ENCODE measurements around the gene KIAA1217. TPM values are rescaled to one million over a fixed set of nuclear protein-coding genes. Genes with fewer than 3 reads are reported as not detected.

The KIAA1217 gene
- total and polyA plus RNA-seq, 2 of the 8 experiments (the other 6 are each of a cell fraction or from before 2014, with no cell fraction given), result 4.5 to 15.6 TPM

GRCh38 chr10:24383681-24384106 is 174.8 kb downstream of the KIAA1217 start (continued):
- TF ChIP-seq SIX5 (IDR thresholded peaks at IDR 0.05; ENCODE audit: low read depth, low read length), result no peak
- no peak for TF ChIP-seq SIRT6 (IDR thresholded peaks at IDR 0.05; ENCODE audit: low read length)
- TF ChIP-seq HDAC2 (IDR thresholded peaks at IDR 0.05; ENCODE audit: borderline replicate concordance in 1 of 2, low read depth in 2 of 2, low read length in 2 of 2), result no peak
- TF ChIP-seq KDM4A (IDR thresholded peaks at IDR 0.05; ENCODE audit: low read depth, low read length, severe bottlenecking), result no peak
- no peak for TF ChIP-seq EGR1 (IDR thresholded peaks at IDR 0.05; ENCODE audit: borderline replicate concordance, low read depth, low read length)
- TF ChIP-seq POU5F1 (IDR thresholded peaks at IDR 0.05; ENCODE audit: low read depth, low read length), result no peak
- no peak for TF ChIP-seq E2F6 (IDR thresholded peaks at IDR 0.05)
- no peak for TF ChIP-seq NRF1 (IDR thresholded peaks at IDR 0.05; ENCODE audit: low read depth, low read length)
- no peak for TF ChIP-seq POLR2A (IDR thresholded peaks at IDR 0.05; ENCODE audit: control extremely low read depth in 1 of 2, low read depth in 2 of 2, low read length in 2 of 2)
- TF ChIP-seq RAD21 (IDR thresholded peaks at IDR 0.05 in 1 of 2, conservative IDR thresholded peaks at IDR 0.05 in 1 of 2; ENCODE audit: low read depth in 2 of 2, low read length in 2 of 2), result peak; percentile 69 to 77
- no peak; the same call in 1 of the 2 replicates for TF ChIP-seq MAX (IDR thresholded peaks at IDR 0.05)
- no peak for TF ChIP-seq BRCA1 (IDR thresholded peaks at IDR 0.05; ENCODE audit: low read depth, low read length)
- peak; percentile 82 for TF ChIP-seq ATF2 (IDR thresholded peaks at IDR 0.05; ENCODE audit: low read length)
- no peak for TF ChIP-seq GTF2F1 (IDR thresholded peaks at IDR 0.05; ENCODE audit: borderline replicate concordance, low read depth, low read length)
- no peak for TF ChIP-seq FOSL1 (IDR thresholded peaks at IDR 0.05; ENCODE audit: insufficient read depth, low read depth, low read length)
- no peak for TF ChIP-seq EZH2 (IDR thresholded peaks at IDR 0.05; ENCODE audit: low read depth, low read length, severe bottlenecking)
- no peak for TF ChIP-seq ATF3 (IDR thresholded peaks at IDR 0.05; ENCODE audit: insufficient read depth, low read depth, low read length)
- no peak for TF ChIP-seq RFX5 (IDR thresholded peaks at IDR 0.05; ENCODE audit: borderline replicate concordance, low read depth, low read length)
- TF ChIP-seq SAP30 (IDR thresholded peaks at IDR 0.05; ENCODE audit: insufficient read depth, insufficient replicate concordance, low read length), result no peak
- TF ChIP-seq CBX5 (IDR thresholded peaks at IDR 0.05; ENCODE audit: low read depth, low read length), result no peak
- TF ChIP-seq TBP (IDR thresholded peaks at IDR 0.05; ENCODE audit: low read depth, low read length), result no peak
- TF ChIP-seq EP300 (IDR thresholded peaks at IDR 0.05; ENCODE audit: borderline replicate concordance in 1 of 2, low read depth in 2 of 2, low read length in 2 of 2), result peak in 1 of 2 experiments; percentile 46; a peak in 1 of 3 replicates

Measured in H1 (cell line).